ENCODE data around the gene CNOT11. TPM values are rescaled to one million over a fixed set of nuclear protein-coding genes. Genes with fewer than 3 reads are reported as not detected.
"Not testable (repeated sequence)": the region's sequence is repeated elsewhere in the genome, so short reads cannot be mapped to it uniquely, and the experiment has no call there.

The CNOT11 gene
- total RNA-seq, 1 experiment from 2014 or later = 68.6 TPM

GRCh38 chr2:101305035-101305434, 52.3 kb downstream of the CNOT11 start:
- H3K27me3 ChIP-seq (ENCODE audit: control insufficient read depth, insufficient read depth, low read length) = peaks cover 5% of the 10 kb centered on the region; the same call in 1 of the 2 replicates
- no peak for DNase-seq
- H3K36me3 ChIP-seq (replicated peaks; ENCODE audit: control insufficient read depth, insufficient read depth, low read length) = no peaks in the 10 kb centered on the region; the same call in 1 of the 2 replicates
- no peak overlapping the region for H3K4me3 ChIP-seq (ENCODE audit: insufficient read depth, low read depth, low read length)

DNA sequence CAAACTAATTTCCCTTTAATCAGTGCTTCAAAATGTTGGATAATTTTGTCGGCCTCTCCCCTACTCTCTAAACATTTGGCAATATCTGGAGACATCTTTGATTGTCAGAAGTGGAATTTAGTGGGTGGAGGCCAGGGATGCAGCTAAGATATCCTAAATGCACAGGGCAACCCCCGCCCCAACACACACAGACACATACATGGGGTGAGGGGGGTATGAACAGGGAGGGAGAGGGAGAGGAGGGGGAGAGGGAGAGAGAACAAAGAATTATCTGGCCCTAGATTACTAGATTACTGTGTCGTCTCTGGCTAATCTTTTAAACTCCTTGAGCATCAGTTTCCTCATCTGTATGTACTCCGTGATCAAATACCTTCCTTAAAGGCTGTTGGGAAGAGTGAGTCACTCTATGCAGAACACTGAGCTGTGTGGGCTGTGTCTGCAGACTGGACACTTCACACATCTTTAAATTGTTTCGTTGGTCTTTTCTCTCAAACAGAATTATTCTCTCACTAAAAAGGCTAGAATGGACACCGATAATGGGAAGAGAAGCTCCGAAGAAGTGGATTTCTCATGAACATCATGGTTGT, 52.9 kb downstream of the CNOT11 start:
- Histone ChIP-seq H3K36me3 (replicated peaks; ENCODE audit: control insufficient read depth, insufficient read depth, low read length) (no peaks in the 10 kb centered on the region; the same call in 1 of the 2 replicates), H3K27me3 (ENCODE audit: control insufficient read depth, insufficient read depth, low read length) (peaks cover 5% of the 10 kb centered on the region; the same call in 1 of the 2 replicates), H3K4me3 (ENCODE audit: insufficient read depth, low read depth, low read length) (no peak overlapping the region)
- DNase-seq = no peak

DNA sequence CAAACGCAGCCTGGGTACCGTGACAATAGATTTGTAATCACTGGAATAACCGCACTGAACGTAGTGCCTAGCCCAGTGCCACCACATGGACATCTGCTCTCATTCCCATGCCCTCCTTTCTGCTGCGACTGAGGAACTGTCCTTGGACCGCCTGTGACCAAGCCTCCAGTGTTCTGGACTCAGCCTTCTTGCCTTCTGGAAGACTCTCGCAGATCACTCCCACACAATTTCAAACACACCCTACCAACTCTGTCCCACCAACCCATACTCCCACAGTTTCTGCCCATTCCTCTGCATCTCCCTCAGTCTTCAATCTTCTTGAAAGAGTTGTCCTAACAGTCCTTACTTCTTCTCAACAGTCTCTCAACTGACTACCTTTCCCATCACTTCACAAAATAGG, 53.7 kb downstream of the CNOT11 start:
- Histone ChIP-seq H3K36me3 (replicated peaks; ENCODE audit: control insufficient read depth, insufficient read depth, low read length) (no peaks in the 10 kb centered on the region; the same call in 1 of the 2 replicates), H3K4me3 (ENCODE audit: insufficient read depth, low read depth, low read length) (no peak overlapping the region), H3K27me3 (ENCODE audit: control insufficient read depth, insufficient read depth, low read length) (peaks cover 5% of the 10 kb centered on the region; the same call in 1 of the 2 replicates)
- DNase-seq = no peak

DNA sequence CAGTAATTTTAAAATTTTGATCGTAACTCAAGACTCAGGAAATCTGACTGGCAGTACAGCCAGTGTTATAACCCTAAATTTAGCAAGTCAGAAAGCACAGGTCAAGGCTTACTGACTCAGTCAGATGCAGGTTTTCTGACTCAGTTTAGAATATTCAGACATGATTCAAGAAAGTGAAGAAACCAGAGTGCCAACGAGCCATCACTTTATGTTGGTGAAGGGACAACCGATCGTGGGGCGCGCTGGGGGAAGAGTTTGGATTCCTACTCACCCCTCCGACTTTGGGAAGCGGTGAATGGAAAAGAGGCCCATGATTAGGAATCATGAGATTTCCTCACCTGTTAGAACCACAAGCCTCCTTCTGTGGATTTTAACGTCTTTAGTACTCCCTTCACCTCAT, 54.8 kb downstream of the CNOT11 start:
- H3K27me3 ChIP-seq (ENCODE audit: control insufficient read depth, insufficient read depth, low read length) = peaks cover 5% of the 10 kb centered on the region; the same call in 1 of the 2 replicates
- DNase-seq = no peak
- no peaks in the 10 kb centered on the region; the same call in 1 of the 2 replicates for H3K36me3 ChIP-seq (replicated peaks; ENCODE audit: control insufficient read depth, insufficient read depth, low read length)
- H3K4me3 ChIP-seq (ENCODE audit: insufficient read depth, low read depth, low read length) = peak overlapping the region; percentile 86

- DNase-seq = peak; percentile 72
- Histone ChIP-seq H3K4me3 (ENCODE audit: insufficient read depth, low read depth, low read length) (peak overlapping the region; percentile 86), H3K27me3 (ENCODE audit: control insufficient read depth, insufficient read depth, low read length) (peaks cover 5% of the 10 kb centered on the region; the same call in 1 of the 2 replicates), H3K36me3 (replicated peaks; ENCODE audit: control insufficient read depth, insufficient read depth, low read length) (no peaks in the 10 kb centered on the region)
Measured at GRCh38 chr2:101307950-101308431, 55.3 kb downstream of the CNOT11 start.

- Histone ChIP-seq H3K4me3 (ENCODE audit: insufficient read depth, low read depth, low read length) (peak within 1 kb of the TSS; percentile 86), H3K27me3 (ENCODE audit: control insufficient read depth, insufficient read depth, low read length) (peaks cover 5% of the 10 kb centered on the region; the same call in 1 of the 2 replicates), H3K36me3 (replicated peaks; ENCODE audit: control insufficient read depth, insufficient read depth, low read length) (no peaks in the 10 kb centered on the region)
- DNase-seq = peak; percentile 99
Measured at GRCh38 chr2:101308432-101309210, 55.9 kb downstream of the CNOT11 start, which contains the start of gene RNF149. Gene RNF149, minus strand, starts transcription at chr2:101308701. Its CDS starts 113 bp downstream, at chr2:101308588.

DNA sequence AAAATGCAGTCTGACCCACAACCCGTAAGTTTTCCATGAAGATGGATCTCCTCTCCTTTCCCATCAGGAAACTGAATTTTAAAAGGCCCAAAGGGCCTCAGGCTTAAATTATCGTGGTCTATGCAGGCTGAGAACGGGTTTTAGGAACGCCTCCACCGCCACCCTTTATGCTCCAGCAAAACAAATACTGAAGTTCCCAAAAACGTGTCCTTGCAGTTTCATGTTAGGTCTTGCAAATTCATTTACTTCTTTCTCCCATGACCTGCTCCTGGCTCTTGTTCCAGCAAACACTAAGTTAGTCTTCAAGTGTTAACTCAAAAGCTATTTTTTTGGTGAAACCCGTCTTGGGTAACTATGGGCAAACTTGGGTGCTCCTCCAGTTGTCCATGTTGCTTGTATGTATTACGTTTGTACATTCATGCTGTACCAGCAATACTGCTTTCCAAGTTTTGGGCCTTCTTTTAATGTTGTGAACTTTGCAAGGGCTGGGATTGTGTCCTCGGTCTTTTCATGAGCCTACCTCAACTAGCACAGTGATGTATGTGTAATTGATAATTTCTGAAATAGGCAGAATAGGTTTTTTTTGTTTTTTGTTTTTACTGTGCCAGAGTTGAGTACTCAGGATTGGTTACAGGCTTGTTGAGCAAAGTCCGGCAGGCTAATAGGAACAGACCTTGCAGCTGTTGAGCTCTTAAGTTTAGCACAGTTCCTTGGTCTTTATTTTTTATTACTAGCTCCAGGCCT, 57.6 kb downstream of the CNOT11 start:
- DNase-seq = no peak
- Histone ChIP-seq H3K36me3 (replicated peaks; ENCODE audit: control insufficient read depth, insufficient read depth, low read length) (no peaks in the 10 kb centered on the region), H3K27me3 (ENCODE audit: control insufficient read depth, insufficient read depth, low read length) (peaks cover 5% of the 10 kb centered on the region; the same call in 1 of the 2 replicates), H3K4me3 (ENCODE audit: insufficient read depth, low read depth, low read length) (no peak overlapping the region)

DNA sequence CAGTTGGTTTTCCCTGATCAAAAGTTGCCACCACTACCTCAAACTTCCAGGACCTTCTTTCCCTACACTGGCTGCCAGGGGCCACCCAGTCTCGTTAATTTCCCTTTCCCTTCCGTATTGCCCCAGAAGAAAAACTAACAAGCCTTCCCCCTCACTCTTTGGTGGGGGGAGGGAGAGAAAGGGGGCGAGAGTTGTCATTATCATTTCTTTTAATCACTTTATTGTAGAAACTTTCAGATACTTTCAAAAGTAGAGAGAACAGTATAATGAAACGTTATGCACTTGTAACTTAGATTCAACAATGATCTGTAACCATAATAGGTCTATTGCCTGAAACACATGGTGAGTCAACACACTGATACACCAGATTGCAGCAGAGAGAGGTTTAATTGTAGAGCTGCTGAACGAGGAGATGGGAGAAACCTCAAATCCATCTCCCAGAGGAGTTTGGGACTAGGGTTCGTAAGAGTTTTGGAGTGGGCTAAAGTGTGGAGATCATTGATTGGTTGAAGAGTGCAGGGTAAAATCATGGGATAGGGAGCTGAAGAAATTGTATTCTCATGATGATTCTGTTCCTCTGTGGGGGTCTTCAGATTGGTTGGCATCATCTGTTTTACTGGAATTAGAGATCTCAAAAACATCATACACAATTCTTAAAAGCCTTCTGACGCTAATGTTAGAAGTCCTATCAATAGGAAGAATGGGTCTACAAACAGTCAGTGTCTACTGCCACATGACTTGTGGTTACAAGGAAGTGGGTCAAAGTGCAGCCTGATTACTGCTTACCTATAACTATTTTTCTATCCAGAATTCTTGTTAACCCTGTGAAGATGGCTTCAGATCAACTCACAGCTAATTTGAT, 58.4 kb downstream of the CNOT11 start:
- no peaks in the 10 kb centered on the region for H3K36me3 ChIP-seq (replicated peaks; ENCODE audit: control insufficient read depth, insufficient read depth, low read length)
- DNase-seq = no peak
- peaks cover 5% of the 10 kb centered on the region; the same call in 1 of the 2 replicates for H3K27me3 ChIP-seq (ENCODE audit: control insufficient read depth, insufficient read depth, low read length)
- no peak overlapping the region for H3K4me3 ChIP-seq (ENCODE audit: insufficient read depth, low read depth, low read length)

GRCh38 chr2:101311696-101312017, 59.0 kb downstream of the CNOT11 start:
- peaks cover 5% of the 10 kb centered on the region; the same call in 1 of the 2 replicates for H3K27me3 ChIP-seq (ENCODE audit: control insufficient read depth, insufficient read depth, low read length)

GRCh38 chr2:101316568-101316967, 63.9 kb downstream of the CNOT11 start:
- H3K4me3 ChIP-seq (ENCODE audit: insufficient read depth, low read depth, low read length); H3K36me3 ChIP-seq (replicated peaks; ENCODE audit: control insufficient read depth, insufficient read depth, low read length); H3K27me3 ChIP-seq (ENCODE audit: control insufficient read depth, insufficient read depth, low read length); DNase-seq: not testable (repeated sequence)

More at GRCh38 chr2:101311696-101312017, 59.0 kb downstream of the CNOT11 start:
- Histone ChIP-seq H3K4me3 (ENCODE audit: insufficient read depth, low read depth, low read length) (no peak overlapping the region), H3K36me3 (replicated peaks; ENCODE audit: control insufficient read depth, insufficient read depth, low read length) (no peaks in the 10 kb centered on the region)
- no peak for DNase-seq

Other genes starting within 250 kb of the CNOT11 start
- gene TBC1D8, start 101.5 kb upstream of the CNOT11 start, total RNA-seq (2014; rRNA removed; shearing (Covaris generic)) = 29.8 and 53.2 TPM in 2 replicates
- gene RNF149, start 55.8 kb downstream of the CNOT11 start, total RNA-seq (2014; rRNA removed; shearing (Covaris generic)) = 17.9 and 29.9 TPM in 2 replicates
- gene CREG2, start 134.6 kb downstream of the CNOT11 start, total RNA-seq (2014; rRNA removed; shearing (Covaris generic)) = 0.03 and 0.15 TPM in 2 replicates
- 0.18 TPM in 1 of 2 replicates, not detected in the other for gene RFX8, start 222.2 kb downstream of the CNOT11 start, total RNA-seq (2014; rRNA removed; shearing (Covaris generic))